Measurements from ENCODE around the gene SLC6A17. TPM values are rescaled to one million over a fixed set of nuclear protein-coding genes. Genes with fewer than 3 reads are reported as not detected.

SLC6A17 gene
- total RNA-seq, 2 donors from 2014 or later: 0.14 TPM

- no peak overlapping the region for H3K27ac ChIP-seq
- no peak for TF ChIP-seq CTCF (IDR thresholded peaks at IDR 0.05)
- H3K4me1 ChIP-seq (ENCODE audit: control insufficient read depth in 1 of 2, low read depth in 2 of 2): no peaks in the 10 kb centered on the region
- H3K9me3 ChIP-seq: no peaks in the 10 kb centered on the region
- no peaks in the 10 kb centered on the region for H3K27me3 ChIP-seq (replicated peaks; ENCODE audit: insufficient read depth)
- DNase-seq (ENCODE audit: low spot score) (no peak), ATAC-seq (ENCODE audit: insufficient number of reproducible peaks, low FRiP score, low read depth) (no peak)
- H3K36me3 ChIP-seq: no peaks in the 10 kb centered on the region
- H3K4me3 ChIP-seq: no peak overlapping the region
Observed at GRCh38 chr1:110163591-110163990, 13.3 kb downstream of the SLC6A17 start.

- no peak for ATAC-seq (ENCODE audit: insufficient number of reproducible peaks, low FRiP score, low read depth)
- Histone ChIP-seq H3K4me1 (ENCODE audit: control insufficient read depth in 1 of 2, low read depth in 2 of 2) (no peaks in the 10 kb centered on the region), H3K27me3 (replicated peaks; ENCODE audit: insufficient read depth) (no peaks in the 10 kb centered on the region), H3K9me3 (no peaks in the 10 kb centered on the region), H3K36me3 (no peaks in the 10 kb centered on the region), H3K27ac (no peak overlapping the region), H3K4me3 (no peak overlapping the region)
- no peak for TF ChIP-seq CTCF (IDR thresholded peaks at IDR 0.05)
- DNase-seq (ENCODE audit: low spot score): no peak
Observed at GRCh38 chr1:110164725-110165350, 14.5 kb downstream of the SLC6A17 start.

- H3K4me3 ChIP-seq: no peak overlapping the region
- DNase-seq (ENCODE audit: low spot score) (no peak), ATAC-seq (ENCODE audit: insufficient number of reproducible peaks, low FRiP score, low read depth) (no peak)
- no peak for TF ChIP-seq CTCF (IDR thresholded peaks at IDR 0.05)
- no peaks in the 10 kb centered on the region for H3K4me1 ChIP-seq (ENCODE audit: control insufficient read depth in 1 of 2, low read depth in 2 of 2)
- H3K27me3 ChIP-seq (replicated peaks; ENCODE audit: insufficient read depth): no peaks in the 10 kb centered on the region
- no peaks in the 10 kb centered on the region for H3K9me3 ChIP-seq
- no peak overlapping the region for H3K27ac ChIP-seq
- H3K36me3 ChIP-seq: no peaks in the 10 kb centered on the region
Observed at GRCh38 chr1:110165761-110166231, 15.5 kb downstream of the SLC6A17 start.

- H3K4me1 ChIP-seq (ENCODE audit: control insufficient read depth in 1 of 2, low read depth in 2 of 2): no peaks in the 10 kb centered on the region
- ATAC-seq (ENCODE audit: insufficient number of reproducible peaks, low FRiP score, low read depth) (no peak), DNase-seq (ENCODE audit: low spot score) (no peak)
- no peaks in the 10 kb centered on the region for H3K36me3 ChIP-seq
- no peaks in the 10 kb centered on the region for H3K27me3 ChIP-seq (replicated peaks; ENCODE audit: insufficient read depth)
- H3K9me3 ChIP-seq: no peaks in the 10 kb centered on the region
- no peak overlapping the region for H3K27ac ChIP-seq
- H3K4me3 ChIP-seq: no peak overlapping the region
- TF ChIP-seq CTCF (IDR thresholded peaks at IDR 0.05): no peak
Observed at GRCh38 chr1:110166861-110167260, 16.6 kb downstream of the SLC6A17 start.

- no peak overlapping the region for H3K4me3 ChIP-seq
- no peak for ATAC-seq (ENCODE audit: insufficient number of reproducible peaks, low FRiP score, low read depth)
- no peaks in the 10 kb centered on the region for H3K36me3 ChIP-seq
- no peaks in the 10 kb centered on the region for H3K27me3 ChIP-seq (replicated peaks; ENCODE audit: insufficient read depth)
- no peak for DNase-seq (ENCODE audit: low spot score)
- no peak overlapping the region for H3K27ac ChIP-seq
- no peaks in the 10 kb centered on the region for H3K9me3 ChIP-seq
- no peak for TF ChIP-seq CTCF (IDR thresholded peaks at IDR 0.05)
- no peaks in the 10 kb centered on the region for H3K4me1 ChIP-seq (ENCODE audit: control insufficient read depth in 1 of 2, low read depth in 2 of 2)
Observed at GRCh38 chr1:110170766-110171733, 20.8 kb downstream of the SLC6A17 start.

Data from thoracic aorta (tissue), 2 donors.